Measurements from ENCODE around the gene GTF2F2.

The GTF2F2 gene

GRCh38 chr13:45120967-45121831 is 889 bp downstream of the GTF2F2 start:
- no peak for DNase-seq (ENCODE audit: low read depth, low spot score)

GRCh38 chr13:45122941-45123340 is 2.6 kb downstream of the GTF2F2 start:
- DNase-seq (ENCODE audit: low read depth, low spot score), result no peak

- DNase-seq (ENCODE audit: low read depth, low spot score), result no peak
Observed at GRCh38 chr13:45132369-45133064, 12.2 kb downstream of the GTF2F2 start.

- DNase-seq (ENCODE audit: low read depth, low spot score), result no peak
Observed at GRCh38 chr13:45133396-45134118, 13.2 kb downstream of the GTF2F2 start.

- DNase-seq (ENCODE audit: low read depth, low spot score), result no peak
Observed at GRCh38 chr13:45136741-45137504, 16.6 kb downstream of the GTF2F2 start.

- no peak for DNase-seq (ENCODE audit: low read depth, low spot score)
Observed at GRCh38 chr13:45137526-45137925, 17.2 kb downstream of the GTF2F2 start.

GRCh38 chr13:45138282-45138681 is 18.0 kb downstream of the GTF2F2 start:
- no peak for DNase-seq (ENCODE audit: low read depth, low spot score)

- no peak for DNase-seq (ENCODE audit: low read depth, low spot score)
Observed at GRCh38 chr13:45141369-45141768, 21.1 kb downstream of the GTF2F2 start.

GRCh38 chr13:45142440-45143345 is 22.4 kb downstream of the GTF2F2 start:
- DNase-seq (ENCODE audit: low read depth, low spot score), result no peak

- no peak for DNase-seq (ENCODE audit: low read depth, low spot score)
Observed at GRCh38 chr13:45143346-45143751, 23.0 kb downstream of the GTF2F2 start.

- DNase-seq (ENCODE audit: low read depth, low spot score), result no peak
Observed at GRCh38 chr13:45149964-45150363, 29.7 kb downstream of the GTF2F2 start.

GRCh38 chr13:45156565-45157361 is 36.5 kb downstream of the GTF2F2 start:
- no peak for DNase-seq (ENCODE audit: low read depth, low spot score)

- no peak for DNase-seq (ENCODE audit: low read depth, low spot score)
Observed at GRCh38 chr13:45162194-45162593, 41.9 kb downstream of the GTF2F2 start.

- DNase-seq (ENCODE audit: low read depth, low spot score), result no peak
Observed at GRCh38 chr13:45162821-45163220, 42.5 kb downstream of the GTF2F2 start.

- DNase-seq (ENCODE audit: low read depth, low spot score), result no peak
Observed at GRCh38 chr13:45166858-45167257, 46.5 kb downstream of the GTF2F2 start.

GRCh38 chr13:45167611-45168554 is 47.6 kb downstream of the GTF2F2 start:
- no peak for DNase-seq (ENCODE audit: low read depth, low spot score)

- no peak for DNase-seq (ENCODE audit: low read depth, low spot score)
Observed at GRCh38 chr13:45168555-45168930, 48.2 kb downstream of the GTF2F2 start.

- DNase-seq (ENCODE audit: low read depth, low spot score), result no peak
Observed at GRCh38 chr13:45174478-45174877, 54.2 kb downstream of the GTF2F2 start.
